SK-N-DZ (cell line): ENCODE data around the gene RECK.
"Not testable (repeated sequence)": the region's sequence is repeated elsewhere in the genome, so short reads cannot be mapped to it uniquely, and the experiment has no call there.

Experiments used
- DNase-seq: peaks from one replicate; pipeline ENCODE4 v3.0.0-alpha.2; 2015; ENCODE audit warnings: low spot score

RECK gene

DNA sequence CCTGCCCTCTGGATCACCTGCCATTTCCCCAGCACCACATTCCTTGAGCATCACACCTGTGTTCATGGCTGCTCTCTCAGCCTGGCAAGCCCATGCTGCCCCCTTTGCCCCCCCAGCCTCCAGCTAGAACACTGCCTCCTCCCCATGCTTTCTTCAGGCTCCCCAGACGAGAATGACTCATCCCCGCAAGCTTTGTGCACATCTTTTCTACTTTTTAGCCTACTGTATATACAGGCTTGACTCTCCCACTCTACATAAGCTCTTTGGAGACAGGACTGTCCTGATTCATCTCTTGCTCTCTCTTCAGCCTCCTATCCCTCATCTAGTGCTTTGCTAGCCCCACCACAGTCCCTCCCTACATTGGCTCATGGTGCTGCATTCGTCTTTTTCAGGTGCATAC is 79.9 kb downstream of the RECK start:
- no peak for DNase-seq

DNA sequence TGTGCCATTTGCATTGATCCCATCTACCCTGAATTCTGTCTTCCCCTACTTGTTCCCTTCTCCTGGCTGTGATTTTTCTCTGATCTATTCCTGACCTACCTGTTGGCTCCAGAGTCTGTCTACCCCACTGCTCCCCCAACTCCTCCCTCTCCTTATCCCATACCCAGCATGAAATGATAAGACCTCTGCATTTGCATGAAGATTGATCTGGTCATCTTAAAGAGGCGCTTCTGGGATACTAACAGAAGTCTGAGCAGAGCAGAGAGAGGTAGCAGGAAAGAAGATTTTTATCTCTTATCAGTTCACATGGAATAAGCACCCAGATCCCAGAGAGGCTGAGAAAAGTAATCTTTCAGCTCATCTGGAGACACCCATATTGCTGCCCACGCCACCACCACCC is 81.5 kb downstream of the RECK start:
- peak; percentile 29 for DNase-seq

DNA sequence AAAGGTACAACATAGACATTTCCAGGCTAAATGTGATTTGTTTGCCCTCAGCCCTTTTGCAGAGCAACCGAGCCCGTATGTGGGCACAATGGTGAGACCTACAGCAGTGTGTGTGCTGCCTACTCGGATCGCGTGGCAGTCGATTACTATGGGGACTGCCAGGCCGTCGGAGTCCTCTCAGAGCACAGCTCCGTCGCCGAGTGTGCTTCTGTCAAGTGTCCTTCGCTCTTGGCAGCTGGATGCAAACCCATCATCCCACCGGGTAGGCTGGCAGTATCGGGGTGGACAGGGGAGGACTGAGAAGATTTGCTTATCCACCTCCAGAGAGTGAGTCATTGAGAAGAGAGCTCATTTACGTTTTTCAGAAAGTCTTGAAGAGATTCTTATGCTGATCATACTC is 82.0 kb downstream of the RECK start:
- DNase-seq, result no peak

DNA sequence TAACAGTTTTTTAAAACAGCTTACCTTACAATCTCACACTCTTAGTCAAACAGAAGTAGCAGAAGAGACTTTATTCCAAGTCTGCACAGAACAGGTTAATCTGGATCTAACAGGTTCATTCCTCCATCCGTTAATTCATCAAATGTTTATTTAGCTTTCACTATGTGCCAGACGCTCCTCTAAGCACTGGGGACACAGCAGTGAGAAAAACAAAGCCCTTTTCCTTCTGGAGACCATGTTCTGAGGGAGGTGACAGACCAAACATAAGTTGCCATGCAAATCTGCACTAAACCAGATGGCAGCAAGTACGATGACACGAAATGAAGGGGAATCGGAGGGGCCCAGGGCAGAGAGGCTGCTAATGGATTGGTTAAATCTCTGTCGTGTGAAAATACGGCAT is 82.8 kb downstream of the RECK start:
- no peak for DNase-seq

DNA sequence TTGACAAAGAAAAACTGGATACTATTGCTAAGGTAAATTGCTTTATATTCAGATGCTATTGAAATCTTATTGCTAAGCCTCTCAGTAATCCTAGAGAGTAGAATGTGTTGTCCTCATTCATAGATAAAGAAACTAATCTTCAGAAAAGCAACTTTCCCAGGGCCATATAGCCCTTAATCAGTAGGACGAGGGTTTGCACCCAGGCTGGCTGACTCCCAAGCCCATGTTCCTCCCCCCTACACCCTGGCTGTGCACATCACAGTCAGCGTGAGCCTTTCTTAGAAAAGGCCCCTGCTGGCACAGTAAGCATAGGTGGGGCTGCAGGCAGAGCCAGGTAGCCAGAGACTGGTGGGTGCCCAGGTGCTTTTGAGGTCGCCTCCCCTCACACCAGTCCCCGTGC is 84.0 kb downstream of the RECK start:
- no peak for DNase-seq

DNA sequence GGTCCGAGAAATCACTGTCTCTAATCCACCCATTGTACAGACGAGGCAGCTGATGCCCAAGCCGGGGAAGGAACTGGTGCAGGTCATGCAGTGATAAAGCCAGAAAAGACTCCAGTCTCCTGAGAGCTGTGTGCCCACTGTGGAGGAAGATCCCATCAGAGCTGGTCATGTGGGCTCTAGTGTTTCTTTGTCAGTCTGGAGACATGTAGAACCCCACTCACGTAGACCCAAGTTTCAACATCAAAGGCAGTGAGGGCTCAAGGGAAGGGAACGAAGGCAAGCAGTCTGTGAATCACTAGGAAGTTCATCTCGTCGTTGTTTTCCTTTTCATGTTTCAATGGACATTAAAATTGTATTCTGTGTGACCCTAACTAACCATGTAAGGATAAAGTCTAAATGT is 85.3 kb downstream of the RECK start:
- no peak for DNase-seq

DNA sequence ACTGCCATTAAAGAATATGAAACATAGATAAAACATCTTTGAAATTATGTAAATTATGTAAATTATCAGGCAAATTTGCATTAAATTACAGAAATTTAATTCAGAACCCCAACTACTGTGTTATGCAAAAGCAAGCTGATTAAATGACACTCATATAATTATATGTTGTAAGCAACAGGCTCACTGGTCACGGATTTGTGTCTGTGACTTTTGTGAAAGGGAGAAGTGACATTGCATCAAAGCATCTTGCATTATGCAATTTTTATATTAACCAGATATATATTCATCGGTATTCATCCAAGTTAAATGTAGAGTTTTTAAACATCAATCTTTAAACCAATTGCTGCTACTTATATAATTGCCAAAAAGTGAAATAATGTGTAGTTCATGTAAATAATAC is 86.8 kb downstream of the RECK start:
- no peak for DNase-seq

DNA sequence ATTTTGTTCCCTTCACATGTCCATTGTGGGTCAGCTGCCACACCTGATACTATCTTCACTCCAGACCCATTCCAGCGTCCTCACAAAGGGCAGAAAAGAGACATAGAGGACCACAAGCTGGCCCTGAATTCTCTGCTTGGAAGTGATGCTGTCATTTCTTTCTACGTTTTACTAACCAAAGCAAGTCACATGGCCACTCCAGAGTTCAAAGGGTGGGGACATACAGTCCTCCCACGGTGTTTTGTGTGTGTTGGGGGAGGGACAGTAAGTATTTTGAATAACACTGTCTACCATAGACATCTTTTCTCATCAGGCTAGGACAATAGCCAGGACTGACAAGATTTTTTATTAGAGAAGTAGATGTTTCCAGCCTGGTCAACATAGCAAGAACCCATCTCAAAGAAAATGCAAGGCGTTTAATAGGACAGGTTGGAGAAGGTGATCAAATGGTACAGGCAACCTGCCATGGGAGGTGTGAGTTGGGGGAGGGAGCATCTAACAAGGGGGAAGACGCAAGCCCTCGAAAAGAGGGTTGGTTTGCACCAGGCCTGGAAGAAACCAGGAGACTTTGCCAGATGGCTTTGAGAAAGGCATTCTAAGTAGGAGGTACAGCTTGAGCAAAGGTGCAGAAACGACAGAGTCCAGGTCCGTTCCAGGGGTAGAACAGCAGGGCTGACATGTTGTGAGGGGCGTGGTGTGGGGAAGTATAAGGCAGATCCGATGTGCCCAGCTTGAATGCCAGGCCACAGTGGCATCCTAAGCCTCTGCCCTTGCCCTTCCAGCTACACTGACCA is 88.5 kb downstream of the RECK start:
- DNase-seq, result no peak

DNA sequence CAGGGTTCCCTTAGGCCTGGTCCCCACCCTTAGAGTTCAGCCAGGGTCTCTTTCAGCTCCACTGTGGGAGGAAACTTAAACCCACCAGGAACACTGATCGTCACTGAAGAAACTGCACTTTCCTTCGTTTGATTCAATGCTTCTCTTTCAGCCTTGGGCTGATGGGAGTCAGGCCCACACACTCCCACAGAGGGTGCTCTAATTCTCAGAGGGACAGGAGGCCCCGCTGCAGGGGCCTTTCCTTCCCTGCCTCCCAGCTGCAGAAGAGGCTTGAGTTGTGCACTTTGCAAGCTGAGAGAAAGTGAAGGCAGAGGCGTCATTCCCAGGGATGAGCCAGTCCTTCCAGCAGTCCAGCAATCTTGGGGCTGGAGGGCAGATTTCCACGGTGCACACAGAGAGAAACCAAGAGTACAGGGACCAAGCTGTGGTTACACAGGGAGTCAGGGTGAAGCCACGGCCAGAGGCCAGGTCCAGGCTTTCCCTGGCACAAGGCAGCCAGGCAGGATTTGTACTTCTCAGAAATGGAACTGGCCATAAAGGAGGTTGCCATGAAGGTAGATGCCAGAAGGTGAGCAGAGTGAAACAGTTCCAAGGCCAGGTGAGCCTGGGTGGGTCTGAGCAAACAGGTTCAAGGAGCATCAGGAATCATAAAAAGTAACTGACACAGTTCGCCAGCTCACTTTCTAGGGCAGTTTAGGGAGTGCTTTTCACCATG is 89.5 kb downstream of the RECK start:
- DNase-seq, result no peak

DNA sequence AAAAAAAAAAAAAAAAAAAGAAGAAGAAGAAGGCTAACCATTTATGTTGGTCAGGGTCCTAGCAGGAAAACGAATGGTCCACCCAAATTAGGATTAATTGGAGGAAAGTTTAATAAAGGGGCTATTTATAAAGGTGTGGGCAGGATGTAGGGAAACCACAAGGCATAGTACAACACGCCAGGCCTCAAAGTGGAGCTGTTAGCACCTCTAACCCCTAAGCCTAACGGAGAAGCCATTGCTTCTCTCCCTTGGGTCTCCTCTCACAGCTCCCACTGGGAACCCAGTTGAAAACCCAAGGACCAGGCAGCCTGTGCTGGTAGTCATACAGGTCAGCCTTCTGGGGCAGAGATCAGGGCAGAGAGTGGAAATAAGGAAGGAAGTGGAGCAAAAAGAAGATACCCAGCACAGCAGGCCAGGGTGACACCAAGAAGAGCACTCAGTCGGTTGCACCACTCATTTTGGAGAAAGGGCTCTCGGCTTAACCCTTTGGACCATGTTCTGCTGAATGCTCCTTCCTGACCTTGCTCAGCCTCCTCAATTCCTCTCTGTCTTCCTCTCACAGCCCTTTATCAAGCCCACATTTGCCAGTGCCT is 91.0 kb downstream of the RECK start:
- no peak for DNase-seq

DNA sequence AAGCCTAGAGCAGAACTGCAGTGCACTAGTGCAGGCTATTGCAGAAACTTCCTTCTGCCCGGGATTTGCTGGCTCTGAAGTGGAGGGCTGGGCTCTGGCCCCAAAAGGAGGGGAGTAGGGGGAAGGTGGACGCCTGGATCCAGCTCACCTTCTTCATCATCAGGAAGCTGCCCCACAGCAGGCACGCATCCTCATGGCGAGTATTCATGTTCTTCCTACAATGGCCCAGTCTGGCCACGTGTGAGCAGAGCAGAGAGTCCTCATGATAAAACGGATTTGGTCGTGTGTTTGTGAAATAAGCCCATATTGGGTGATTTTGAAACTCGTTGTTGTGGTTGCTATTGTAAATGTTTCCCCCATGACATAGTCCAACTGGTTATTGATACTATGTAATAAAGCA is 91.6 kb downstream of the RECK start:
- DNase-seq, result no peak

DNA sequence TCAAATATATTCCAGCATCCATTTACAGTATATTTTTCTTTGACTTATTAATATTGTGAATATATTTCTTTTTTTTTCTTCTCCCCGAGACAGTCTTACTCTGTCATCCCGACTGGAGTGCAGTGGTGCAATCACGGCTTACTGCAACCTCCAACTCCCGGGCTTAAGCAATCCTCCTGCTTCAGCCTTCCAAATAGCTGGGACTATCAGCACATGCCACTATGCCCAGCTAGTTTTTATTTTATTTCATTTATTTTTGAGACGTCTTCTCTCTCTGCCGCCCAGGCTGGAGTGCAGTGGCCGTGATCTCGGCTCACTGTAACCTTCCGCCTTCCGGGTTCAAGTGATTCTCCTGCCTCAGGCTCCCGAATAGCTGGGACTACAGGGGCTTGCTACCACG is 92.4 kb downstream of the RECK start:
- DNase-seq, result no peak

DNA sequence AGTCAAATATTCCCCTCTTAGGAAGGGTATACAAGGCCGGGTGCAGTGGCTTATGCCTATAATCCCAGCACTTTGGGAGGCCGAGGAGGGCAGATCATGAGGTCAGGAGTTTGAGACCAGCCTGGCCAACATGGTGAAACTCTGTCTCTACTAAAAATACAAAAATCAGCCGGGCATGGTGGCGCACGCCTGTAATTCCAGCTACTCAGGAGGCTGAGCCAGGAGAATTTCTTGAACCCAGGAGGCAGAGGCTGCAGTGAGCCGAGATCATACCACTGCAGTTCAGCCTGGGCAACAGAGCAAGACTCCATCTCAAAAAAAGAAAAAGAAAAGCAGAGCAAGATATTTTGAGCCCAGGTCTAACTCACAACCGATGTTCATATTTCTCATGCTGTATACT is 95.0 kb downstream of the RECK start:
- DNase-seq, result not testable (repeated sequence)

DNA sequence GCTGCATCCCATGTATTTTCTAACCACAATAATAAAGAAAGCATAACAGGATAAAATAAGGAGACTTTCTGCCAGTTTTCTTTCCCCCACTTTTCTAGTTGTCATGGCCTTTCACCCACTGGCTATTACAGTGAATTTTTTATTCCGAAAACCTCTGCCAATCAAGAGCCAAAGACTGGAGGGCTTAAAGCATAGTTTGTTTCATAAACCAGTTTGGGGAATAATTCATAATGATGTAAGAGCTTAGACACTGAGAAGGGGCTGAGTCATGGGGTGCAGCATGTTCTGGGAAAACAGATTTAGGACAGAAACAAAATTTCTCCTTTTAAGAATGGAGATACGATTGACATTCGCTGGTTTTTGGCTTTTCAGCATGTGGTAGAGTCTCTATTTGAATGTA is 95.4 kb downstream of the RECK start:
- DNase-seq, result no peak

DNA sequence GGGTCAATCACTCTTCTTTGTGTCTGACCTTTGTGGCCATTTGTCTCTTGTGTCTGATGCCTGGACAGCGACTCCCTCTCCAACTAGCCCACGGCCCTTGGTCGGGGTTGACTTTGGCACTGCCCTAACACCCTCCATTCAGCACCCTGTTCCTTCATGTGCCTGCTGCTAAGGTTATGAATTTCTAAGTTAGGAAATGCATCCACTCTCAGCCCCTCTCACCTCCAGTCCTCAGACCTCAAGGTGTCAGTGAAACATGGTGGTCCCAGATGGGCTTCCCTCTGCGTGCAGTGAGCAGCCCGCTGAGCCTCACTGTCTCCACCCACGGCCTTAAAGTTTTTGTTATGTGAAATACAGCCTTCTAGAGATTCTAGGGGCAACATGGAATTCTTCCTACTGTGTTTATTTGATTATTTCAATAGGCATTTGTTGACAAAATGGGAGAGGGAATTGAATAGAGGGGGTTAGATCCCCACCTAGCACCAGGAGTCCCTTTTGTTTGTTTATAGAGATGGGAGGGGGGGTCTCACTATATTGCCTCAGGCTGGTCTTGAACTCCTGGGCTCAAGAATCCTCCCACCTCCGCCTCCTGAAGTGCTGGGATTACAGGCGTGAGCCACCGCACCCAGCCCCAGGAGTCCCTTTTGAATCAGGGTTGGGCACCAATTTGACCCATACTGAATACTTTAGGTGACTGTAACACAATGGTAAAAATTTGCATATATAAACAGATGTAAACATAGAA is 98.2 kb downstream of the RECK start:
- DNase-seq, result no peak

DNA sequence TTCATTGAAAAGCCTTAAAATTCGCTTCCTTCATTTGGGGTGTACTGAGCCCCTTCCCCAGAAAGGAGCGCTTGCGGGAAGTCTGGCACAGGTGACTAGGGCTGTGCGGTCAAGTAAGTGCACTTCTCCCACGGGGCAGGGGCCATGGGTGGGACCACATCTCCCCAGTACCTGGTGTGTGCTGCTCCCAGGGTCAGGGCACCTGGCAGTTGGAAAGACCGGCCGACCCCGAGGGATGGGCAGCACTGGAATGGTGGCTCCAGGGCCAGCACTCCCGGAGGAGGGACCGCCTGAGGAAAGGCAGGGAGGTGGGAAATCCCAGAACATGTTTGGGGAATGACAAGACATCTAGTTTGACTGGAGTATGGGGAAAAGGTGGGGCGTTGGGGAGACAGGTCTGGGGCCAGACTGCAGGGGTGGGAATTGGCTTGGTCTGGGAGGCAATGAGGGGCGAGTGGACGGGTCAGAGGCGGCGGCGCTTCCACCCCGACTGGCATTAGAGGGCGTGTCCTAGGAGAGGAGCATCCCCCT is 99.1 kb downstream of the RECK start:
- DNase-seq, result no peak

DNA sequence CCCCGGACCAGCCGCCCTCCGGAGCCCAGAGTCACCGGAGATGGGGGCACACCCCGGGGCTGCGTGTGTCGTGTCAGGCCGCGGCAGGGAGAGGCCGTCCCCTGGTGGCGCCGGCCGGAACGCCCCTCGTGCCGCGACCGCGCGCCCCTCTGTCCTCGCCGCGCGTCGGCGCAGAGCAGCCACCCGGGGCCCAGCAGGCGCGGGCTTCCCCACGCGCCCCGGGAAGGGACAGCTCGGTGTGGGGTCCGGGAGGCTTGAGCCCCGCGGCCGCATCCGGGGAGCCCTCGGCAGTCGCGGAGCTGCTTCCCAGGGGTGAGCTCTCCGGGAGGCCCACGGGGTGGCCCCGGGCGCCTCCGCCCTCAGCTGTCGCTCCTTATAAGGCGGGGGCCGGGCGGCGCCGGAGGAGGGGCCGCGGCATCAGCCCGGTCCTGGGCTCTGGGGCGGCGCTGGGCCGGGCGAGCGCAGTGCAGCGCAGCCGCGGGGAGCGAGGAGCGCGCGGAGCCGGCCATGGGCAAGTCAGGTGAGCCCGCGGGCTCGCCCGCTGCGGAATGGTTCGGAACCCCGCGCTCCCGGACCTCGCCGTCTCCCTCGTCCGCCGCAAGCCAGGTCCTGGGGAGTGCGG is 99.7 kb downstream of the RECK start, which contains the start of gene GLIPR2:
Gene GLIPR2, plus strand, starts transcription at position 462 of the 622 bp plus-strand sequence. Its CDS starts 46 bp downstream, at position 508.
- DNase-seq, result peak; percentile 63

DNA sequence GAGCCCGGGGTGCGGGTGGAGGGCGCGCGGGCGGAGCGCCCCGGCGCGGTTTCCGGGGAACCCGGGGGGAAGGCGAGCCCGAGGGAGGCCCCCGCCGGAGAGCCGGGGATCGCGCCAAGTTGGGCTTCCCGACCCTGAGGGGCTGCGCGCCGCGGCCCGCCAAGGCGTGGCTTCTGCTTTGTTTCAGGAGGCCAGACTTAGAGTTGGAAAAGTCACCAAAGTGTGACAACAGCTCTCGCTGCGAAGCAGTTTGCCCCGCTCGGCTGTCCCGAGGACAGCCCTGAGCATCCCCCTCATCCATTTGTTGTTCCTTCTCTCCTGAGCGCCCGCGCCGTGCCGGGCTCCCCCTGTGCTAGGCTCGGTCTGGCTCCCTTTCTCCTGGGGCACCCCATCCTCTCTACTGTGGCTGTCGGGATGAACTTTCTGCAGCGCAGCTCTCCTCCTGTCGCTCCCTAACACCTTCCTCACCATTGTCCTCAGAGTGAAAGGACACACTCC is 100.2 kb downstream of the RECK start:
- DNase-seq, result no peak

DNA sequence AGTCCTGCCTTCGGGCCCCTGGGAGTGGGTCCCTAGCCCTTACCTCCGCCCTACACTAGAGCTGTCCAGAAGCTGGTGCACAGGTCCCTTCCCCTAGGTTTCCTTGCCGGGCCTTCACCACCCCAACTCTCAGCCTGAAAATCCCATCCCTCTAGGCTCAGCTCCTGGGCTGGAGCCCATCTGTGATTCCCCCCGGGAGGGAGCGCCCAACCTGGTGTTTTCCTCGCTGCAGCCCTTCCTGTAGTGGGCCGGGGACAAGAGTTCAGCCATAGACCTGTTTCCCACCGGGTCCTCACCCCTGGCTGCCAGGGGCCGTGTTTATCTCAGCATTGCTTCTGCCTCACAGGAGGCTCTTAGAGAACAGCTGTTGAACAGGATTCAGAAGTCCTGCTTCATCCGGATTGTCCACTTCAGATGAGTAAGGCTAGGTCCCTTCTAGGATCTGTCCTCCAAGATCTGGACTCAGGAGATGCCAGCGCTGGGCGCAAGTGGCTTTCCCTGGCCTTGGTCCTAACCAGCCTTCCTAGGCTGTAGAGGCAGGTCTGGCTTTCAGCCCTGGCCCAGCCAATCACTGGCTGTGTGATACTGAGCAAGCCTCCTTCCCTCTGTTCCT is 100.8 kb downstream of the RECK start:
- DNase-seq, result peak; percentile 42

DNA sequence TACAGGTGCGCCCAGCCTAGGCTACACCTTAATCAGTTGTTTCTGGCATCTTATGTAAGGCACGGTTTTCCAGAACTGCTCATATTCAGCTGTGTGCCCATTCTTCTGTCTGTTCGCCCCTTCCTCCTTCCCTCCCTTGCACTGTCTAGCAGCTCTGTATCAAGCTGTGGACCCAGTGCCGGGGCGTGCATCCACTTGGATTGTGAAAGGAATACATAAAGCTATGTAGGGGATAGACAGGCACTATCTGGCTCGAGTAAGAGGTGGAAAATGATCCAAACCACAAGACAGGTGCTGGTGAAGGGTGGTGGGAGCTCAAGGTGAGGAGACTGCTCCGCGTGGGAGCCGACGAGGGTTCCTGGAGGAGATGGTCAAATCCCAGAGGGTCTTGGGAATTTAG is 101.8 kb downstream of the RECK start:
- DNase-seq, result no peak

DNA sequence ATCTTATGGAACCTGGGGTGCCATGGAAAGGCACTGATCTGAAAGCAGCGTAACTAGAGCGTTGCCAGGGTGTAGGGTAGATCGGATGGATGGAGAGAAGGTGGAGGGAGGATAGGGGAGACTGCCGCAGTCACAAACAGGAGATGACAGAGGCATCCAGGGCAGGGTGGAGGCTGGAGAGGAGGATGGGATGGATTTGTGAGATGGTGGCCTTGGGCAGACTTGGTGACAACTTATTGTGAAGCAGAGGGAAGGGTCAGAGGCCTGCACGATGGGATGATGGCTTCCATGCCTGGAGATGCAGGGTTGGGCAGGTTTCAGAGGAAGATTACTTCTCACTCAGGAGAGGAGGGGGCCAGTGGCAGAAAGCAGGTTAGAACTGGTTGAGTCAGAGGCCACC is 102.2 kb downstream of the RECK start:
- DNase-seq, result no peak
